KMS-11 (cell line): ENCODE measurements around the gene SNX5.

Experiments used
- H2AFZ ChIP-seq: fragments of 200-600 bp; sonication (generic); 2 replicates; pipeline ENCODE4 v1.6.1; 2016; ENCODE audit warnings: antibody characterized with exemption, mixed run types, low read depth
- H3K27ac ChIP-seq: fragments of 200-600 bp; sonication (generic); 2 replicates; pipeline ENCODE4 v1.6.1; 2016; ENCODE audit warnings: mild to moderate bottlenecking, mixed run types
- H3K27me3 ChIP-seq: fragments of 200-600 bp; sonication (generic); 2 replicates; pipeline ENCODE4 v1.6.1; 2017; ENCODE audit warnings: mild to moderate bottlenecking, low read depth, mixed run types, moderate library complexity; ENCODE audit not compliant: insufficient read depth
- H3K36me3 ChIP-seq: fragments of 200-600 bp; sonication (generic); 2 replicates; pipeline ENCODE4 v1.6.1; 2017; ENCODE audit warnings: mild to moderate bottlenecking, mixed run types; ENCODE audit not compliant: insufficient read depth
- H3K4me1 ChIP-seq: fragments of 200-600 bp; sonication (generic); 2 replicates; pipeline ENCODE4 v1.6.1; 2016; ENCODE audit warnings: mild to moderate bottlenecking, low read depth, mixed run types; ENCODE audit not compliant: poor library complexity, severe bottlenecking
- H3K4me2 ChIP-seq: fragments of 200-600 bp; sonication (generic); 2 replicates; pipeline ENCODE4 v1.7.0; 2016; ENCODE audit warnings: mild to moderate bottlenecking, mixed run types
- H3K4me3 ChIP-seq: fragments of 200-600 bp; sonication (generic); IDR thresholded peaks from 2 replicates; pipeline ENCODE4 v1.6.1; 2017; ENCODE audit warnings: low read depth, low read length, mixed read lengths; ENCODE audit not compliant: insufficient read depth
- H3K79me2 ChIP-seq: fragments of 200-600 bp; sonication (generic); 2 replicates; pipeline ENCODE4 v1.6.1; 2016; ENCODE audit warnings: low read depth, mixed run types; ENCODE audit not compliant: insufficient read depth
- H3K9ac ChIP-seq: fragments of 200-600 bp; sonication (generic); 2 replicates; pipeline ENCODE4 v1.6.1; 2016; ENCODE audit warnings: mild to moderate bottlenecking, mixed run types
- H4K20me1 ChIP-seq: fragments of 200-600 bp; sonication (generic); 2 replicates; pipeline ENCODE4 v1.6.1; 2016; ENCODE audit warnings: mild to moderate bottlenecking, mixed run types; ENCODE audit not compliant: insufficient read depth
- TF ChIP-seq, protein P1 (sequence below): fragments of 200-600 bp; sonication (generic); conservative IDR thresholded peaks from 2 replicates; pipeline ENCODE4 v1.6.1; 2017; ENCODE audit warnings: low read depth, mild to moderate bottlenecking, antibody characterized with exemption, low read length, moderate library complexity, mixed read lengths

SNX5 gene

DNA sequence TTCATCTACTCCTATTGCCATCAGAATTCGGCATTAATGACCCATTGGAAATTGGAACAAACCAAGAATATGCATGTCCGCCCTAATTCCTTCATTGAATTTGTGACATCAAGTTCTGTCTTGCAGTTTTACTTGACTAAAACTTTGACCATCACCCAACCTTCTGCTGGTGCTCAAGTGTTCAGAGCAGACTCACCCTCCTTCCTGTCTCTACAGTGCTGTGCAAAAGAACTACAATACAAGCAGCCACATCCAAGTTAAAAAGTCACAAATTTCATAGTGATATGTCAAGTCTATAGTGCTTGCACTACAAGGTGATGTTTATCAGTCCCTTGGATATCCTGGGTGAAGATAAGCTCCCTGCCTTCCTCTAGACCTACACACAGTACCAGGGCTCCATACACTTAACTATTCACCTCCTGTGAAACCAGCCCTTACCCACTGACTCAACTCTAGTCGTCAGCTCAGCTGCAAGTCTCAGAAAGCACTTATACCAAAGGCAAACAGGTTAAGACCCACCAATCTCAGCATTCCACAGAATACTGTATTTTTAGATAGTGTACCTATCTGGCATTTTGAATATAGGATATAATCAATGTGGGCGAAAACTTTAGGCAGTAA lies 23.6 kb downstream of the SNX5 start:
- Histone ChIP-seq H3K4me3 (no peak overlapping the region), H3K79me2 (peaks cover 10% of the 10 kb centered on the region; the same call in 1 of the 2 replicates), H3K4me2 (no peak overlapping the region), H3K9ac (no peak overlapping the region), H3K27ac (no peak overlapping the region; the same call in 1 of the 2 replicates), H4K20me1 (peaks cover 15% of the 10 kb centered on the region; the same call in 1 of the 2 replicates), H3K36me3 (peaks cover 14% of the 10 kb centered on the region; the same call in 1 of the 2 replicates), H3K4me1 (peaks cover 87% of the 10 kb centered on the region), H3K27me3 (no peaks in the 10 kb centered on the region), H2AFZ (no peak overlapping the region)
- TF ChIP-seq, protein P1, sequence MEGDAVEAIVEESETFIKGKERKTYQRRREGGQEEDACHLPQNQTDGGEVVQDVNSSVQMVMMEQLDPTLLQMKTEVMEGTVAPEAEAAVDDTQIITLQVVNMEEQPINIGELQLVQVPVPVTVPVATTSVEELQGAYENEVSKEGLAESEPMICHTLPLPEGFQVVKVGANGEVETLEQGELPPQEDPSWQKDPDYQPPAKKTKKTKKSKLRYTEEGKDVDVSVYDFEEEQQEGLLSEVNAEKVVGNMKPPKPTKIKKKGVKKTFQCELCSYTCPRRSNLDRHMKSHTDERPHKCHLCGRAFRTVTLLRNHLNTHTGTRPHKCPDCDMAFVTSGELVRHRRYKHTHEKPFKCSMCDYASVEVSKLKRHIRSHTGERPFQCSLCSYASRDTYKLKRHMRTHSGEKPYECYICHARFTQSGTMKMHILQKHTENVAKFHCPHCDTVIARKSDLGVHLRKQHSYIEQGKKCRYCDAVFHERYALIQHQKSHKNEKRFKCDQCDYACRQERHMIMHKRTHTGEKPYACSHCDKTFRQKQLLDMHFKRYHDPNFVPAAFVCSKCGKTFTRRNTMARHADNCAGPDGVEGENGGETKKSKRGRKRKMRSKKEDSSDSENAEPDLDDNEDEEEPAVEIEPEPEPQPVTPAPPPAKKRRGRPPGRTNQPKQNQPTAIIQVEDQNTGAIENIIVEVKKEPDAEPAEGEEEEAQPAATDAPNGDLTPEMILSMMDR, result no peak

DNA sequence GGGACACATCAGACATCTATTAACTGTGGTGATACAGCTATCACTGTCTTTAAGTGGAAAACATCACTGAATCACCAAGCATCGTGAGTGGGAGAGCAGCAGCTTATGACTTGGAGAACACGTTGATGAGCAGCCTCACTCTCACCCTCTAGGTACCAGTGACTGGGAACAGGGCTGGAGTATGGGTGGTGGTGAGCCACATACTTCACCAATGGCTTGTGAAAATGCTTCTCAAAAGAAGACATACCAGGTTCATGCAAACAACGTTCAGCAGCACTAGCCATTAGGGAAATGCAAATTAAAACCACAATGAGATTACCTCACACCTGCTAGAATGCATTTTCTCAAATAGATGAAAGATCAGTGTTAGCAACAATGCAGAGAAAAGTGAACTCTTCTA lies 25.3 kb downstream of the SNX5 start:
- TF ChIP-seq, protein P1, result no peak
- Histone ChIP-seq H3K79me2 (peaks cover 5% of the 10 kb centered on the region; the same call in 1 of the 2 replicates), H3K36me3 (peaks cover 14% of the 10 kb centered on the region; the same call in 1 of the 2 replicates), H4K20me1 (peaks cover 15% of the 10 kb centered on the region; the same call in 1 of the 2 replicates), H3K4me3 (no peak overlapping the region), H3K27me3 (no peaks in the 10 kb centered on the region), H3K27ac (peak overlapping the region; percentile 12; the same call in 1 of the 2 replicates), H3K9ac (no peak overlapping the region), H2AFZ (no peak overlapping the region), H3K4me2 (peak overlapping the region; percentile 50; the same call in 1 of the 2 replicates), H3K4me1 (peaks cover 81% of the 10 kb centered on the region)

DNA sequence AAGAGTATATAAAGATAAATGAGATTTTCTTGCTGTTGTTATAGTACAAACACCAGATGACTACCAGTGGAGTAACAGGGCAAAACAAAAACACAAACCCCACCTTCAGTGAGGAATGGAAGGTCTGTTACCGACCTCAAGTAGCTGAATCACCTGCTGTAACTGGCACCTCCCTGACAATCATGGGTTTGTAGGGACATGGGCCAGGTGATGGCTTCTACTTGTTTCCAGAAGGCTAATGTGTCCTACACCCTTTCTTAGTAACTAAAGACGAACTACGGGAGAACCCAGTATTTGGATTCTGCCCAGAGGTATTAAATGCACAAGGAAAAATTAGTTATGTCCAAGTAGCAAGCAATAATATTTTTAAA lies 26.8 kb downstream of the SNX5 start:
- no peak overlapping the region for H2AFZ ChIP-seq
- H3K4me1 ChIP-seq, result peaks cover 71% of the 10 kb centered on the region
- no peaks in the 10 kb centered on the region for H3K36me3 ChIP-seq
- no peak overlapping the region for H3K4me3 ChIP-seq
- no peaks in the 10 kb centered on the region for H3K27me3 ChIP-seq
- H3K4me2 ChIP-seq, result peak overlapping the region; percentile 36; the same call in 1 of the 2 replicates
- no peak overlapping the region for H3K9ac ChIP-seq
- peaks cover 15% of the 10 kb centered on the region; the same call in 1 of the 2 replicates for H4K20me1 ChIP-seq
- H3K79me2 ChIP-seq, result peaks cover 4% of the 10 kb centered on the region; the same call in 1 of the 2 replicates
- no peak overlapping the region for H3K27ac ChIP-seq
- TF ChIP-seq, protein P1, result no peak

DNA sequence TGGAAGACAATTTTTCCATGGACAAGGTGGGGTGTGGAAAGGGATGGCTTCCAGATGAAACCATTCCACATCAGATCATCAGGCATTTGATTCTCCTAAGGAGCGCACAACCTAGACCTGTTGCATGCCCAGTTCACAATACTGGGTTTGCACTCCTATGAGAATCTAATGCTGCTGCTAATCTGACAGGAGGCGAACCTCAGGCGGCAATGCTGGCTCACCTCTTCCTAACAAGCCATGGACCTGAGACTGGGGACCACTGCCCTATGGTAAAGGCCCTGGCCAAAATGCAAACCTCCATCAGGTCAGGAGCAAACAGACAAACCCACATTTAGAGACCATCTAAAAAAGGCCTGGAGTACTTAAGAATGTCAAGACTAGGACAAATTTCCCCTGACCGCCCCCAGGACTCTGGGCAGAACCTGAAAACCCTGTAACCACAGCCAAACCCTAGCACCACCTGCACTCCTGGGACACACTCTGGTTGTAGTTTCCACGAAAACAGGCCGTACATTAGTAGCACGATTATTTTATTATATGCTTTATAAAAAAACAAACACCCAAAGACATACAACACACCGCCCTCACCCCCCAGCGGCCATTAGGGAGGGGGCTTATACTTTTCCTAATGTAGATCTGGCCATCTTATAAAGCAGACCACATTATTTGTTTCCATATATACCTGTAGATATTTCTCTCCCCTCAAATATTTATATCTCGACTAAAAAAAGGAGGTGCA lies 27.3 kb downstream of the SNX5 start:
- Histone ChIP-seq H3K4me2 (peak overlapping the region; percentile 36; the same call in 1 of the 2 replicates), H3K4me1 (peaks cover 71% of the 10 kb centered on the region), H2AFZ (no peak overlapping the region), H3K36me3 (no peaks in the 10 kb centered on the region), H3K27me3 (no peaks in the 10 kb centered on the region), H4K20me1 (peaks cover 15% of the 10 kb centered on the region; the same call in 1 of the 2 replicates), H3K79me2 (peaks cover 4% of the 10 kb centered on the region; the same call in 1 of the 2 replicates), H3K9ac (no peak overlapping the region), H3K4me3 (no peak overlapping the region), H3K27ac (no peak overlapping the region)
- TF ChIP-seq, protein P1, result no peak
